Stimulated activated CD8-positive, alpha-beta memory T cell treated with anti-CD3 and anti-CD28 coated beads, Interleukin-15, amount 100 ng/mL, for 1 hour (primary cell): Measurements from ENCODE around the gene ZNF202.
"Not testable (repeated sequence)": the region's sequence is repeated elsewhere in the genome, so short reads cannot be mapped to it uniquely, and the experiment has no call there.

Experiments
- DNase-seq: peaks from one replicate; pipeline ENCODE4 v3.0.0-alpha.2; 2020; ENCODE audit warnings: low read depth

Gene ZNF202

GRCh38 chr11:123741159-123742030 lies at the start of gene ZNF202:
Gene ZNF202, minus strand, starts transcription at chr11:123741660. Its CDS starts 10,772 bp downstream, at chr11:123730888.
- DNase-seq: peak; percentile 82

DNA sequence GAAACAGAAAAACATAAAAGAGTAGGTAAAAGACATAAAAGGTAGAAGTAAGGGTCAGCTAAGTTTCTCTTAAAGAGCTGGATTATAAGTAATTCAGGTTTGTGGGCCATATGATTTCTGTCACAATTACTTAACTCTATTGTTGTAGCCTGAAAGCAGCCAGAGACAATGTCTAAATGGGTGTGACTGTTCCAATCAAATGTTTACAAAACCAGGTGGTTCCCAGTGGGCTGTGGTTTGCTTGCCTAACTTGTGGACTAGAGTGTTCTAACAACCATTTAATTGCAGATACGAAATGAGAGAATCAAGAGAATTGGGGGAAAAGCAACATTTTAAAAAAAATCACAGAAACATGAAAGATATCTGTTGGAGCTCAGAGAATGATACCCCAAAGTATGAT lies 42.1 kb upstream of the ZNF202 start:
- DNase-seq: no peak

- DNase-seq: no peak
These were observed 37.1 kb upstream of the ZNF202 start for GRCh38 chr11:123778511-123778910.

- no peak for DNase-seq
These were observed 34.5 kb upstream of the ZNF202 start for GRCh38 chr11:123775715-123776549.

- DNase-seq: no peak
These were observed 33.8 kb upstream of the ZNF202 start for GRCh38 chr11:123775289-123775688.

- DNase-seq: no peak
These were observed 32.5 kb upstream of the ZNF202 start for GRCh38 chr11:123773959-123774358.

DNA sequence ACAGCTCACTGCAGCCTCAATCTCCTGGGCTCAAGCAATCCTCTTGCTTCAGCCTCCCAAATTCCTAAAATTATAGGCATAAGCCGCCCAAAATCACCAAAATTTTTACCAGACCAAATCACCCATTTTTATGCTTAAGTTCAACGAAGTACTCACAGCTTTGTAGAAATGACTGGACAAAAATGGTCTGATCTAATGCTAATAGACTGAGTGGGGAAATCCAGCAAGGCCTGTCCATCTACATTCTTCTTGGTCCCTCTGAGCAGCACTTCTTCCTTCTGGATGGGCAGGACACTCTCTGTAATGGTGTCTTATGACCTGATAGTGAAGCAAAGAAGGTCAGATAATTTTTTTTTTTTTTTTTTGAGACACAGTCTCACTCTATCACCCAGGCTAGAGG lies 31.6 kb upstream of the ZNF202 start:
- DNase-seq: no peak

- DNase-seq: no peak
These were observed 30.2 kb upstream of the ZNF202 start for GRCh38 chr11:123771664-123772063.

DNA sequence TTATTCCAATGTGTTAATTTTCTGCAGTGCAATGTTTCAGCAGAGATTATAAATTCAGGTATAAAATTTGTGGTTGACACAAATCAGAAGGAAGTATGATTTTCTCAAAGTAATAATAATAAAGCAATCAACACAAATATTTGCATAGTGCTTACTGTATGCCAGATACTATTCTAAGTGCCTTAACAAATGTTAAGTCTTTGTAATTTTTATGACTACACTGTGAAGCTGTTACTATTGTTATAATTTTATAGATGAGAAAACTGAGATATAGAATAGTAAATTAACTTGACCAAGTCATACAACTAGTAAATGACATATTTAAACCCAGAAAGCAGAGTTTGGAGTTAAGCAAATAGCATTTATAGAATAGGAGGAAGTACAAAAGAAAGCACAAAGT lies 29.3 kb upstream of the ZNF202 start:
- DNase-seq: no peak

DNA sequence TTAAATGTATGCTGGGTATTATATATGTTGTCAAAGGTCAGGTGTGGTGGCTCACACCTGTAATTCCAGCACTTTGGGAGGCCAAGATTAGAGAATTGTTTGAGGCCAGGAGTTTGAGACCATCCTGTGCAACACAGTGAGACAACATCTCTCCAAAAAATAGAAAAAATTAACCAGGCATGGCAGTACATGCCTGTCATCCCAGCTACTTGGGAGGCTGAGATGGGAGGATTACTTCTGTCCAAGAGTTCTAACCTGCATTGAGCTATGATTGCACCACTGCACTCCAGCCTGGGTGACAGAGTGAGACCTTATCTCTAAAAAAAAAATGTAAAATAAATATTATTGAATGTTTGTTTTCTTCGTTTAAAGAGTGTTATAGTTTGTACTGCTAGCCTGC lies 24.1 kb upstream of the ZNF202 start:
- DNase-seq: no peak

- DNase-seq: no peak
These were observed 21.0 kb upstream of the ZNF202 start for GRCh38 chr11:123762422-123762821.

DNA sequence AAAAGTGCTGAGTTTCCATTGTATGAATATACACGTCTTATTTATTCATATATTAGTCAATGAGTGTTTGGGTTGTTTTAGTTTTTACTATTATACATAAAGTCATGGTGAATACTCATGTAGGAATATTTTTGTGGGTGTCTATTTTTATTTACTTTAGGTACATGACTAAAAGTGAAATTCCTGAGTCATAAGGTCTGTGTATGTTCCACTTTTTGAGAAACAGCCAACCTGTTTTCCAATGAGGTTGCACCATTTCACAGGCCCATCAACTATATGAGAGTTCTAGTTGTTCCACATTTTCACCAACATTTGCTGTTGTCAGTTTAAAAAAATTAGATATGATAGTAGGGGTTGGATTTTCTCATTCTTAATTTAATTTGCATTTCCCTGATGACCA lies 19.4 kb upstream of the ZNF202 start:
- no peak for DNase-seq

GRCh38 chr11:123757976-123758375 lies 16.5 kb upstream of the ZNF202 start:
- no peak for DNase-seq

- no peak for DNase-seq
These were observed 14.4 kb upstream of the ZNF202 start for GRCh38 chr11:123755813-123756212.

- no peak for DNase-seq
These were observed 13.9 kb upstream of the ZNF202 start for GRCh38 chr11:123755344-123755743.

DNA sequence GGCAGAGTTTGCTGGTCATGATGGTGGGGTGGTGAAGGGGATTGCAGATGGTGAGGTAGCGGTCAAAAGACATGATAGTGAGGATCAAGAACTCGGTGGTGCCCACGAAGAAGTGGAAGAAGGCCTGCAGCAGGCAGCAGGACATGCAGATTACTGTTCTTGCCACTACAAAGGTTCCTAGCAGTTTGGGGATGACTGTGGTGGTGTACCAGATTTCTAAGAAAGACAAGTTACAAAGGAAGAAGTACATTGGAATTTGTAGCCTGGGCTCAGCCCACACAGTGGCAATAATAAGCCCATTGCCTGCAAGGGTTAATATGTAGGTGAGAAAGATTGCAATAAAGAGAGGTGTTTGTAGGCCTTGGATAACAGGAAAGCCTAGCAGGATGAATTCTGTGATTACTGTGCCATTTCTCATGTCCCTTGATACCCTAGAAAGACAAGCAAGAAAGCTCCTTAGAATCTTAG lies 12.7 kb upstream of the ZNF202 start, which contains the start of gene OR6X1:
TSS of gene OR6X1 (minus strand) at position 418 of the 468 bp plus-strand sequence. CDS start at position 418, 0 bp downstream.
- DNase-seq: no peak

DNA sequence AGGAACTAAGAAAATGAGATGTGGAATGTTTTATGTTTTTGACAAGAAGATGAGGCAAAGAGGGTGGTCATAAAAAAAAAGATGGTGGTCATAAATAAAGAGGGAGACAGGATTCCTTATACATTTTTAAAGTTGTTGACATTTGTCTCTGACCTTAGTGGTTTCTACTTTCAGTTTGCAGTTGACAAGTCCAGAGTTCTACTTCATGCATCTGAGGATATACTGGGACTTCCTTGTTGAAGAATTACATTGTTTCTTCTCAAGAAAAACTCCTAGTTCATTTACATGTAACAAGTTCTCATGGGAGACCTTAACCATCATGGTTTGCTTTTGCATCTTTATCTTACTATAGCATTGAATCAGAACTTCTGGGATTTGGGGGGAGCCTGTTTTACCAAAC lies 11.7 kb upstream of the ZNF202 start:
- no peak for DNase-seq

DNA sequence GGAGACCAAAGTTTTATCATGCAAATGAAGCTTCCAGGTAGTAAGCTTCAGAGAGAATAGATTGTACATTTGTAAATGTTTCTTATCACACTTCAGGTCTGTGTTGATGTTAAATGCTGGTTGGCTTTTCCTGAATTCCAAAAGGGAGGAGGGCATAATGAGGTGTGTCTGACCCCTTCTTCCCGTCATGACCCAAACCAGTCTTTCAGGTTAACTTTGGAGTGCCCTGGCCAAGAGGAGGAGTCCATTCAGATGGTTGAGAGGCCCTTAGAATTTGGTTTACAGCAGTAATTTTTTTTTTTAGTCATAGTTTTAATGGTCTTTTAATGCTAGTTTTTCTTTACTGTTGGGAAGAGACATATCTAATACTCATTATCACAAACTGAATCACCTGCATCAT lies 10.3 kb upstream of the ZNF202 start:
- no peak for DNase-seq

- DNase-seq: not testable (repeated sequence)
These were observed 6.9 kb upstream of the ZNF202 start for GRCh38 chr11:123748349-123748748.

GRCh38 chr11:123745764-123746451 lies 4.4 kb upstream of the ZNF202 start:
- no peak for DNase-seq

DNA sequence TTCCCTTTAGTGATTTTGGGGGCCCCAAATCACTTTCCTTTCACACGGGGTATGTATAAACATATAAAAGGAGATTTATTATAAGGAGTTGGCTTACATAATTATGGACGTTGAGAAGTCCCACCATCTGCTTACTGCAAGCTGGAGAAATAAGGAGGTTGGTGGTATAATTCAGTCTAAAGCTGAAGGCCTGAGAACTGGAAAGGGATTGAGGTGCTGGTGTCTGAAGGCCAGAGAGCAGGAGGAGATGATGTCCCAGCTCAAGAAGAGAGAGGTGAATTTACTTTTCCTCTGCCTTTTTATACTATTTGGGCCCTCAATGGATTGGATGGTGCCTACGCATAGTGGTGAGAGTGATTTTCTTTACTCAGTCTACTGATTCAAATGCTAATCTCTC lies 1.3 kb upstream of the ZNF202 start:
- no peak for DNase-seq

- no peak for DNase-seq
These were observed 717 bp upstream of the ZNF202 start for GRCh38 chr11:123742031-123742723.
